Activated B cell treated with CpG ODN at 0.5 μM for 24 hours (primary cell): ENCODE results near the gene TEX264. TPM values are rescaled to one million over a fixed set of nuclear protein-coding genes. Genes with fewer than 3 reads are reported as not detected.
A peak's percentile ranks its signal among the peaks of the same experiment; 100 is the strongest.

ENCODE experiments used
- ATAC-seq: fragments of 200-7000 bp; cut with Tn5 transposase; one replicate; pipeline ENCODE4 v1.10.0; 2021; ENCODE audit warnings: low read depth, mild to moderate bottlenecking, moderate library complexity
- CTCF ChIA-PET: fragments of 350-600 bp; sonication (Branson Sonifier 250); formaldehyde crosslinking; loops from one replicate; lab custom pipeline; 2021; ENCODE audit warnings: antibody characterized with exemption; lab: Charles Lee
- POLR2A ChIA-PET: fragments of 350-600 bp; sonication (Branson Sonifier 250); formaldehyde crosslinking; loops from one replicate; lab custom pipeline; 2021; ENCODE audit warnings: antibody characterized with exemption; lab: Charles Lee
- DNase-seq: peaks from one replicate; pipeline ENCODE4 v3.0.0; 2022
- H3K27ac Mint-ChIP-seq: one replicate; pipeline ENCODE4 v1.8.0; 2020; ENCODE audit warnings: mixed read lengths
- H3K27me3 Mint-ChIP-seq: one replicate; pipeline ENCODE4 v1.8.0; 2021; ENCODE audit warnings: mixed read lengths
- H3K36me3 Mint-ChIP-seq: one replicate; pipeline ENCODE4 v1.8.0; 2021; ENCODE audit warnings: low read depth, mixed read lengths
- H3K4me1 Mint-ChIP-seq: one replicate; pipeline ENCODE4 v1.8.0; 2021; ENCODE audit warnings: mixed read lengths
- H3K4me3 Mint-ChIP-seq: one replicate; pipeline ENCODE4 v1.8.0; 2020; ENCODE audit warnings: mild to moderate bottlenecking, mixed read lengths
- H3K9me3 Mint-ChIP-seq: one replicate; pipeline ENCODE4 v1.8.0; 2020; ENCODE audit warnings: mixed read lengths
- intact Hi-C: fragments of 100-400 bp; cut with micrococcal nuclease; formaldehyde crosslinking; loops from one replicate; pipeline ENCODE4 v1.15.1; 2024
- total RNA-seq: library from RNA; stranded (reverse); gene quantifications from 2 replicates; pipeline ENCODE4 v1.2.3, GENCODE V29; 2022
- TF ChIP-seq, protein P1 (sequence below): fragments of 200-600 bp; IDR thresholded peaks from one replicate; pipeline ENCODE4 v1.8.0; 2022; ENCODE audit warnings: antibody characterized with exemption, mild to moderate bottlenecking

TEX264 gene
- total RNA-seq, 1 donor from 2014 or later, result 24.4 TPM

- TF ChIP-seq, protein P1, sequence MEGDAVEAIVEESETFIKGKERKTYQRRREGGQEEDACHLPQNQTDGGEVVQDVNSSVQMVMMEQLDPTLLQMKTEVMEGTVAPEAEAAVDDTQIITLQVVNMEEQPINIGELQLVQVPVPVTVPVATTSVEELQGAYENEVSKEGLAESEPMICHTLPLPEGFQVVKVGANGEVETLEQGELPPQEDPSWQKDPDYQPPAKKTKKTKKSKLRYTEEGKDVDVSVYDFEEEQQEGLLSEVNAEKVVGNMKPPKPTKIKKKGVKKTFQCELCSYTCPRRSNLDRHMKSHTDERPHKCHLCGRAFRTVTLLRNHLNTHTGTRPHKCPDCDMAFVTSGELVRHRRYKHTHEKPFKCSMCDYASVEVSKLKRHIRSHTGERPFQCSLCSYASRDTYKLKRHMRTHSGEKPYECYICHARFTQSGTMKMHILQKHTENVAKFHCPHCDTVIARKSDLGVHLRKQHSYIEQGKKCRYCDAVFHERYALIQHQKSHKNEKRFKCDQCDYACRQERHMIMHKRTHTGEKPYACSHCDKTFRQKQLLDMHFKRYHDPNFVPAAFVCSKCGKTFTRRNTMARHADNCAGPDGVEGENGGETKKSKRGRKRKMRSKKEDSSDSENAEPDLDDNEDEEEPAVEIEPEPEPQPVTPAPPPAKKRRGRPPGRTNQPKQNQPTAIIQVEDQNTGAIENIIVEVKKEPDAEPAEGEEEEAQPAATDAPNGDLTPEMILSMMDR, result no peak
- DNase-seq, result no peak
- no peak for ATAC-seq
- Mint-ChIP-seq H3K27ac (no peak overlapping the region), H3K27me3 (no peaks in the 10 kb centered on the region), H3K4me3 (no peak overlapping the region), H3K9me3 (no peaks in the 10 kb centered on the region), H3K36me3 (no peaks in the 10 kb centered on the region), H3K4me1 (peaks cover 5% of the 10 kb centered on the region)
- ChIA-PET CTCF (no interaction called here), POLR2A (no interaction called here)
- intact Hi-C loops, result no loop called here
Measured at GRCh38 chr3:51712038-51712420, 41.0 kb downstream of the TEX264 start.

DNA sequence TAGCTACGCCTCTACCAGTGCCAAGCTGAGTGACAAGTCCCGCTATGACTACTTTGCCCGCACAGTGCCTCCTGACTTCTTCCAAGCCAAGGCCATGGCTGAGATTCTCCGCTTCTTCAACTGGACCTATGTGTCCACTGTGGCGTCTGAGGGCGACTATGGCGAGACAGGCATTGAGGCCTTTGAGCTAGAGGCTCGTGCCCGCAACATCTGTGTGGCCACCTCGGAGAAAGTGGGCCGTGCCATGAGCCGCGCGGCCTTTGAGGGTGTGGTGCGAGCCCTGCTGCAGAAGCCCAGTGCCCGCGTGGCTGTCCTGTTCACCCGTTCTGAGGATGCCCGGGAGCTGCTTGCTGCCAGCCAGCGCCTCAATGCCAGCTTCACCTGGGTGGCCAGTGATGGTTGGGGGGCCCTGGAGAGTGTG is 41.5 kb downstream of the TEX264 start:
- CTCF ChIA-PET, result no interaction called here
- ATAC-seq (no peak), DNase-seq (peak; percentile 12)
- no peaks in the 10 kb centered on the region for H3K36me3 Mint-ChIP-seq
- intact Hi-C loops, result no loop called here
- H3K9me3 Mint-ChIP-seq, result no peaks in the 10 kb centered on the region
- no peak overlapping the region for H3K4me3 Mint-ChIP-seq
- H3K27me3 Mint-ChIP-seq, result no peaks in the 10 kb centered on the region
- H3K27ac Mint-ChIP-seq, result no peak overlapping the region
- TF ChIP-seq, protein P1, result no peak
- peaks cover 2% of the 10 kb centered on the region for H3K4me1 Mint-ChIP-seq
- POLR2A ChIA-PET, result no interaction called here

- ChIA-PET CTCF (no interaction called here), POLR2A (no interaction called here)
- Mint-ChIP-seq H3K27ac (no peak overlapping the region), H3K4me1 (peaks cover 2% of the 10 kb centered on the region), H3K27me3 (no peaks in the 10 kb centered on the region), H3K36me3 (no peaks in the 10 kb centered on the region), H3K4me3 (no peak overlapping the region), H3K9me3 (no peaks in the 10 kb centered on the region)
- TF ChIP-seq, protein P1, result no peak
- intact Hi-C loops, result no loop called here
- DNase-seq (no peak), ATAC-seq (no peak)
Measured at GRCh38 chr3:51712963-51713362, 41.9 kb downstream of the TEX264 start.

- ChIA-PET POLR2A (no interaction called here), CTCF (no interaction called here)
- TF ChIP-seq, protein P1, result no peak
- intact Hi-C loops, result no loop called here
- Mint-ChIP-seq H3K27ac (no peak overlapping the region), H3K9me3 (no peaks in the 10 kb centered on the region), H3K27me3 (no peaks in the 10 kb centered on the region), H3K4me3 (no peak overlapping the region), H3K4me1 (peaks cover 2% of the 10 kb centered on the region), H3K36me3 (no peaks in the 10 kb centered on the region)
- DNase-seq, result no peak
- ATAC-seq, result no peak
Measured at GRCh38 chr3:51715231-51715976, 44.4 kb downstream of the TEX264 start.

DNA sequence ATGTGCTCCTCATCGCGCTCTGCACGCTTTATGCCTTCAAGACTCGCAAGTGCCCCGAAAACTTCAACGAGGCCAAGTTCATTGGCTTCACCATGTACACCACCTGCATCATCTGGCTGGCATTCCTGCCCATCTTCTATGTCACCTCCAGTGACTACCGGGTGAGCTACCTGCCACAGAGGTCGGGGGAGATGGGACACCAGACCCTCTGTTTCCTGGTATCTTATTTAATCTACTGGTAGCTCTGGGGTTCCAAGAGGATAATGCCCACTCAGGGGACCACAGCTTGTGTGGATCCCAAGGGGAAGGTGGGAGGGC is 44.9 kb downstream of the TEX264 start:
- ATAC-seq (no peak), DNase-seq (no peak)
- H3K4me1 Mint-ChIP-seq, result peaks cover 2% of the 10 kb centered on the region
- CTCF ChIA-PET, result no interaction called here
- POLR2A ChIA-PET, result no interaction called here
- intact Hi-C loops, result no loop called here
- H3K9me3 Mint-ChIP-seq, result no peaks in the 10 kb centered on the region
- TF ChIP-seq, protein P1, result no peak
- no peaks in the 10 kb centered on the region for H3K36me3 Mint-ChIP-seq
- no peaks in the 10 kb centered on the region for H3K27me3 Mint-ChIP-seq
- H3K4me3 Mint-ChIP-seq, result no peak overlapping the region
- H3K27ac Mint-ChIP-seq, result no peak overlapping the region
